Activated CD4-positive, alpha-beta T cell treated with anti-CD3 and anti-CD28 coated beads, Interleukin-2, amount 10 ng/mL, durations not matched to agents 7 days and 5 days (primary cell): ENCODE results near the gene FAT1. TPM values are rescaled to one million over a fixed set of nuclear protein-coding genes. Genes with fewer than 3 reads are reported as not detected.

Experiments used
- CTCF ChIA-PET: fragments of 350-600 bp; sonication (Branson Sonifier 250); formaldehyde crosslinking; loops from one replicate; lab custom pipeline; 2021; ENCODE audit warnings: antibody characterized with exemption; lab: Charles Lee
- POLR2A ChIA-PET: fragments of 350-600 bp; sonication (Branson Sonifier 250); formaldehyde crosslinking; loops from one replicate; lab custom pipeline; 2021; ENCODE audit warnings: antibody characterized with exemption; lab: Charles Lee
- DNase-seq: peaks from one replicate; pipeline ENCODE4 v3.0.0-alpha.2; 2020
- H3K27ac Mint-ChIP-seq: one replicate; pipeline ENCODE4 v1.8.0; 2021; ENCODE audit warnings: mild to moderate bottlenecking, moderate library complexity, mixed read lengths
- H3K27me3 Mint-ChIP-seq: one replicate; pipeline ENCODE4 v1.8.0; 2021; ENCODE audit warnings: mixed read lengths
- H3K36me3 Mint-ChIP-seq: one replicate; pipeline ENCODE4 v1.8.0; 2021; ENCODE audit warnings: low read depth, mixed read lengths
- H3K4me1 Mint-ChIP-seq: one replicate; pipeline ENCODE4 v1.8.0; 2021; ENCODE audit warnings: mixed read lengths
- H3K4me3 Mint-ChIP-seq: one replicate; pipeline ENCODE4 v1.8.0; 2021; ENCODE audit warnings: mild to moderate bottlenecking, moderate library complexity, mixed read lengths
- H3K9me3 Mint-ChIP-seq: one replicate; pipeline ENCODE4 v1.8.0; 2021; ENCODE audit warnings: mixed read lengths
- total RNA-seq, 2 experiments: library from RNA; stranded (reverse); gene quantifications; one replicate each; pipeline ENCODE4 v1.2.3, GENCODE V29; 2021

Gene FAT1
- total RNA-seq, 2 experiments from 2014 or later: 0.27 to 0.30 TPM

DNA sequence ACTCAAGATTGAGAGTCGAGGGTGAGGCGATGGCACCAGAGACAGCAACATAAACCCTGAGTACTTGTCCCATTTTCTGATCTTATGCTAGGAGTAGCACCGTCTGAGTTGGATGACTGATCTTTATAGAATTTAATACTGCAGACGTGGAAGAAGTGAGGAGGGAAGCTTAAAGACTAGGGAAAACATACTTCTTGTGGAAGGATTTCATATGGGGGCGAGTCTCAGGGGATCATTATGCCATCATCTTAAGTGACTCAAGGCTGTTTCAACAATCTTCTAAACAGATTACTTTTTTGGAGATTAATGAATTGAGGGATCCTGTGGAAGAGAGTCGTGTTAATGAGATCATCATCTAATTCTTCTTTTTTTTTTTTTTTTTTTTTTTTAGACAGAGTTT is 17.2 kb upstream of the FAT1 start:
- H3K4me3 Mint-ChIP-seq: no peak overlapping the region
- no peaks in the 10 kb centered on the region for H3K4me1 Mint-ChIP-seq
- H3K9me3 Mint-ChIP-seq: peaks cover 2% of the 10 kb centered on the region
- H3K36me3 Mint-ChIP-seq: no peaks in the 10 kb centered on the region
- no peak for DNase-seq
- ChIA-PET POLR2A (no interaction called here), CTCF (no interaction called here)
- no peak overlapping the region for H3K27ac Mint-ChIP-seq
- H3K27me3 Mint-ChIP-seq: no peaks in the 10 kb centered on the region

DNA sequence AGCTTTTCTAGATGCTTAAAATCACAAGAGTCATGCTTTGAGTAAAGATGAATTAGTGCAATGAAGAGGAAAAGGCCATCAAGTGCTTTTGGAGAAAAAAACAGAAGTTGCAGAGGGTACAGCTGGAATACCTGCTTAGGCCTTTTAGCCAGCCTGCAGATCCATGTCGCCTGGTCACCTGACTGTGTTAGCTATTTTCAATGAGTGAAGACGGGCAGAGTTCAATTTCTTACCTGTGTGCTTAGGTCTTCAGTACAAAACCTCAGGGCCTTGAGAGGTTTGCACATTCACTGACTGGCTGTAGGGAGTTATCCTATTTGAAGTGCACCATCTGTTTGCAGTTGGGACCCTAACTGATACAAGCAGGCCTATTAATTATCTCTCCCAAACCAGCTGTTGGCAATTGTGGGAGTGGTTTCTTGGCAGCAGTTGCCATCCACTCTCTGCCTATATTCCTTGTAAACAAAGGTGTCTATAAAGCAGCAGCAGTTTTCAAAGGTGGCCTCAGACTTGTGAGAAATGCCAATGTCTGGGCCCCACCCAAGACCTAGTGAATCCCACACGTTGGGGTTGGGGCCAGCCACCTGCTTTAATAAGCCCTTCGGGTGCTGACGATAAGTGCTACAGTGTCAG is 16.3 kb upstream of the FAT1 start:
- POLR2A ChIA-PET: no interaction called here
- no peaks in the 10 kb centered on the region for H3K4me1 Mint-ChIP-seq

DNA sequence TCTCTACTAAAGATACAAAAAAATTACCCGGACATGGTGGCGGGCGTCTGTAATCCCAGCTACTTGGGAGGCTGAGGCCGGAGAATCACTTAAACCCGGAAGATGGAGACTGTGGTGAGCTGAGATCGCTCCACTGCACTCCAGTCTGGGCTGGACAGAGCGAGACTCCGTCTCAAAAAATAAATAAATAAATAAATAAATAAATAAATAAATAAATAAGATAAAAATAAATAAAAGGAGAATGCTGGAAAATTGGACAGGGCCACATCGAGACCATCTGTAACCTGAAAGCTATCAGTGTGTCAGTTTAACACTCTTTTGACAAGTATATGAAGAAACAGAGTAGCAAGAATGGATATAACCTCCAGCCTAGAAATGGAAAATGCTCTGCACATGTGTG is 15.7 kb upstream of the FAT1 start:
- Mint-ChIP-seq H3K27ac (no peak overlapping the region), H3K9me3 (peaks cover 2% of the 10 kb centered on the region), H3K4me3 (no peak overlapping the region), H3K27me3 (no peaks in the 10 kb centered on the region), H3K36me3 (no peaks in the 10 kb centered on the region), H3K4me1 (no peaks in the 10 kb centered on the region)
- ChIA-PET POLR2A (no interaction called here), CTCF (no interaction called here)
- no peak for DNase-seq

More for the DNA sequence above, 16.3 kb upstream of the FAT1 start:
- DNase-seq: no peak
- H3K9me3 Mint-ChIP-seq: peaks cover 2% of the 10 kb centered on the region
- no peak overlapping the region for H3K4me3 Mint-ChIP-seq
- no peaks in the 10 kb centered on the region for H3K36me3 Mint-ChIP-seq
- H3K27me3 Mint-ChIP-seq: no peaks in the 10 kb centered on the region
- no peak overlapping the region for H3K27ac Mint-ChIP-seq
- CTCF ChIA-PET: no interaction called here

DNA sequence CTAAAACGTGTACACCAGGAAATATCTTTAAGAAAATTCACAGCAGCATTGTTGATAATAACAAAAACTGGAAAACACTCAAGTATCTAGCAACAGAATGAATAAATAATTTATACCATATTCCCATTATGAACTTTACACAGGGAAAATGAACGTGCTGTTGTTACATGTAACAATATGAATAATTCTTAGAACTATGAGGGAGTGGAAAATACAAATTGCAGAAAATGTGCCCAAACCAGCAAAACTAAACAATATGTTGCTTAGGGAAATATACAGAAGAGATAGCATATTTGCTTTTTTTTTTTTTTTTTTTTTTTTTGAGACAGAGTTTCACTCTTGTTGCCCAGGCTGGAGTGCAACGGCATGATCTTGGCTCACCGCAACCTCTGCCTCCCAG is 14.8 kb upstream of the FAT1 start:
- POLR2A ChIA-PET: no interaction called here
- Mint-ChIP-seq H3K27ac (no peak overlapping the region), H3K9me3 (peaks cover 2% of the 10 kb centered on the region), H3K36me3 (no peaks in the 10 kb centered on the region), H3K27me3 (no peaks in the 10 kb centered on the region), H3K4me1 (no peaks in the 10 kb centered on the region), H3K4me3 (no peak overlapping the region)
- DNase-seq: no peak
- CTCF ChIA-PET: no interaction called here

- no peaks in the 10 kb centered on the region for H3K4me1 Mint-ChIP-seq
- no peaks in the 10 kb centered on the region for H3K36me3 Mint-ChIP-seq
- H3K9me3 Mint-ChIP-seq: peaks cover 2% of the 10 kb centered on the region
- ChIA-PET CTCF (no interaction called here), POLR2A (no interaction called here)
- no peak for DNase-seq
- no peak overlapping the region for H3K27ac Mint-ChIP-seq
- no peaks in the 10 kb centered on the region for H3K27me3 Mint-ChIP-seq
- H3K4me3 Mint-ChIP-seq: no peak overlapping the region
These were observed 13.8 kb upstream of the FAT1 start for GRCh38 chr4:186737427-186737826.

- H3K9me3 Mint-ChIP-seq: peaks cover 2% of the 10 kb centered on the region
- ChIA-PET CTCF (no interaction called here), POLR2A (no interaction called here)
- H3K36me3 Mint-ChIP-seq: no peaks in the 10 kb centered on the region
- no peak for DNase-seq
- H3K4me1 Mint-ChIP-seq: no peaks in the 10 kb centered on the region
- no peak overlapping the region for H3K27ac Mint-ChIP-seq
- H3K27me3 Mint-ChIP-seq: no peaks in the 10 kb centered on the region
- no peak overlapping the region for H3K4me3 Mint-ChIP-seq
These were observed 12.8 kb upstream of the FAT1 start for GRCh38 chr4:186736466-186736865.

- Mint-ChIP-seq H3K4me3 (no peak overlapping the region), H3K36me3 (no peaks in the 10 kb centered on the region), H3K9me3 (no peaks in the 10 kb centered on the region), H3K27me3 (no peaks in the 10 kb centered on the region), H3K4me1 (no peaks in the 10 kb centered on the region), H3K27ac (no peak overlapping the region)
- CTCF ChIA-PET: no interaction called here
- POLR2A ChIA-PET: no interaction called here
- DNase-seq: no peak
These were observed 10.6 kb upstream of the FAT1 start for GRCh38 chr4:186734251-186734650.

GRCh38 chr4:186733778-186734177 is 10.1 kb upstream of the FAT1 start:
- Mint-ChIP-seq H3K36me3 (no peaks in the 10 kb centered on the region), H3K4me3 (no peak overlapping the region), H3K27me3 (peaks cover 1% of the 10 kb centered on the region), H3K4me1 (no peaks in the 10 kb centered on the region), H3K27ac (no peak overlapping the region), H3K9me3 (no peaks in the 10 kb centered on the region)
- no peak for DNase-seq
- ChIA-PET POLR2A (no interaction called here), CTCF (no interaction called here)

DNA sequence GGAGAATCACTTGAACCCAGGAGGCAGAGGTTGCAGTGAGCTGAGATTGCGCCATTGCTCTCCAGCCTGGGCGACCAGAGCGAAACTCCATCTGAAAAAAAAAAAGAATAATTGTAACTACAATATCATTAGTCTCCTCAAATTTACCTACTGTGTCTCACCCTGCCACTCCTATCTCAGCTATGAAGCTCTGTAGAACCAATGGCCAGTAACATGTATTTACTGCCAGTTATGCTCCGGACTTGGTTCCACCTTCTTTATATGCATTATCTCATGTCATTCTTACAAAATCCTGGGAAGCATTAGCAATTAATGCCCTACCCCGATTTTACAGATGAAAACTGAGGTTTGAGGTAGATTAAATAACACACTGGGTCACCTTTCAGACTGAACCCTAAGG is 7.0 kb upstream of the FAT1 start:
- Mint-ChIP-seq H3K36me3 (no peaks in the 10 kb centered on the region), H3K27me3 (peaks cover 27% of the 10 kb centered on the region), H3K9me3 (no peaks in the 10 kb centered on the region), H3K4me1 (peaks cover 8% of the 10 kb centered on the region), H3K27ac (no peak overlapping the region), H3K4me3 (no peak overlapping the region)
- ChIA-PET POLR2A (no interaction called here), CTCF (interaction anchor here (0.6 kb wide), 1 partner anchor 382 kb away, joined by 3 read pairs; no protein-coding TSS in a partner anchor)
- no peak for DNase-seq

DNA sequence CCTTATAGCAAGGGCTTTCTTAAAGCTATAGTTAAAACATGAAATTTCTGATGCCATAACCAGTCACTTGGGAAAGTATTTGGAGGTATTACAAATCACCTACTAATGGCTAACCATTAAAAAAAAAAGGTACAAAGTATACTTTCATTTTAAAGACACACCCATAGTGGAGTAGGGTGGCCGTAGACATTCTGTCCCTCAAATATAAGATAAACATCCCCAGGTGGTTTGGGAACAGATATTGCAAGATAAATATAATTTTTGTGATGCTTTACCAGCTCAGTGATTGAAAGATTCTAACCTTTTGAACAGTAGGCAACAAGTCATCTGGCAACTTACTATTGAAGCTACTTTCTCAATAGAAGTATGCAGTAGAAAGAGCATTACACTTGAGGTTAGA is 6.2 kb upstream of the FAT1 start:
- peaks cover 34% of the 10 kb centered on the region for H3K27me3 Mint-ChIP-seq
- no peak overlapping the region for H3K27ac Mint-ChIP-seq
- DNase-seq: no peak
- ChIA-PET CTCF (no interaction called here), POLR2A (no interaction called here)
- no peak overlapping the region for H3K4me3 Mint-ChIP-seq
- H3K9me3 Mint-ChIP-seq: no peaks in the 10 kb centered on the region
- peaks cover 11% of the 10 kb centered on the region for H3K4me1 Mint-ChIP-seq
- H3K36me3 Mint-ChIP-seq: peaks cover 3% of the 10 kb centered on the region

GRCh38 chr4:186728631-186729271 is 5.1 kb upstream of the FAT1 start:
- H3K9me3 Mint-ChIP-seq: no peaks in the 10 kb centered on the region
- H3K36me3 Mint-ChIP-seq: peaks cover 5% of the 10 kb centered on the region
- H3K27me3 Mint-ChIP-seq: peaks cover 38% of the 10 kb centered on the region
- POLR2A ChIA-PET: no interaction called here
- no peak overlapping the region for H3K4me3 Mint-ChIP-seq
- no peak for DNase-seq
- H3K4me1 Mint-ChIP-seq: peaks cover 13% of the 10 kb centered on the region
- CTCF ChIA-PET: no interaction called here
- no peak overlapping the region for H3K27ac Mint-ChIP-seq

DNA sequence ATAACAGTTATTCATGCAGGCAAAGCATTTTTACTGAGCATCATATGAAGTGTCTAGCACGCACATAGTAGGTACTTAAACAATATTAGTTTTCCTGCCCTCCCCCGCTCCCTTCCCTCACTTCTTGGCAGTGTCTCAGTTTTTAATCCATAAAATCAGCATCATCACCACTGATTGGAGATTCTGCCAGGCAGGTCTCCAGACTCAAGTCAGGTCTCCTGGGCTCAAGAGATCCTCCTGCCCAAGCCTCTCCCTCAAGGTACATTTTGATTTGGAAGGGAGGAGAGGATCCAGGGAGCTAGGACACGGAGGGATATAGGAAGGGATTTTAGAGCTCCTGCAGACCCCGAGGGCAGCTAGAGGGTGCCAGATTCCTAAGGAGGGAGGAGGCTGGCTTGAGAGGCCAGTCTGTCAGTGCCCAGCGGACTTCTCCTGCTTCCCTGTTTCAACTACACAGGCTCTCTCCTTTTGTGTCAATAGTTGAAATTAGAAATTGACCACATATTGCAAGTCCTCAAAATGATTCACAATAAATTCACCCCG is 4.4 kb upstream of the FAT1 start:
- Mint-ChIP-seq H3K36me3 (peaks cover 5% of the 10 kb centered on the region), H3K4me1 (peaks cover 13% of the 10 kb centered on the region), H3K9me3 (no peaks in the 10 kb centered on the region), H3K4me3 (no peak overlapping the region), H3K27me3 (peaks cover 39% of the 10 kb centered on the region), H3K27ac (no peak overlapping the region)
- ChIA-PET CTCF (no interaction called here), POLR2A (no interaction called here)
- DNase-seq: no peak

DNA sequence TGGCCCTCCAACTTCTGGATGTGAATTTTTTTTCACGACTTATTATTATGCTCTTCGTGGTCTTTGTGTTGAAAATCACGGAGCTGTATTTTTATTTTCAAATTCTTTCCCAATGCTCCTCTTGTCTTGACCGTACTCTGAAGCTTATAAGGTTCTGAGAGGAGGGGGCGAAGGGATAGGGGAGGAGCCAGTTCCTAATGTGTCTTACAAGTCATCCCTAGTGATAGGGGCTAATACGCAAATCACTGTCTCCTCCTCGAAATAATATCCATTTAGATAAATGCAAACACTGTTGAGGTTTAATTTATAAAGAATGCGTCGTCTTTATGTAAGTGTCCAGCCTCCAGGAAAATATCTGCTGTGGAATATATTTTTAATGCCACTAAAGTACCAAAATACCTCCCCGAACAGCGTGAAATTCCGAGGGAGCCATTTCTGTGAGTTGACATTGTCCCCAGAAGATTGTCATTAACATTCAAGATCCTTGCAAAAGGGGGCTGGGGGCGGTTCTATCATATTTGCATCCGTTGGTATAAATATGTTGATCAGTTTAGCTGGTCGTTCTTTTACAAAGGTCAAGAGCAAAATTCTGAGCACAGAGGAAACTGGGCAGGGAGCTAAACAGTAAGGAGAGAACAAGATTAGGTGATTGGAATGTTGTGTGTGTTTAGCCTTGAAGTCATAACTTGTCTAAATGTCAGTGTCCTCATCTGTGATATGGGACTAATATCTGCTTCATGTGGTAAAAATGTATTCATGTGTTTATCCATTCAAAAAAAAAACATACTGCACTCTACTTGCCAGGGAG is 3.7 kb upstream of the FAT1 start:
- H3K4me3 Mint-ChIP-seq: peak overlapping the region; percentile 51
- H3K36me3 Mint-ChIP-seq: peaks cover 8% of the 10 kb centered on the region
- ChIA-PET POLR2A (no interaction called here), CTCF (no interaction called here)
- no peaks in the 10 kb centered on the region for H3K9me3 Mint-ChIP-seq
- H3K27me3 Mint-ChIP-seq: peaks cover 46% of the 10 kb centered on the region
- peak overlapping the region; percentile 50 for H3K27ac Mint-ChIP-seq
- no peak for DNase-seq
- H3K4me1 Mint-ChIP-seq: peaks cover 18% of the 10 kb centered on the region
